Muscle of arm (tissue), 12 donors: ENCODE data around the gene MRPL12. TPM values are rescaled to one million over a fixed set of nuclear protein-coding genes. Genes with fewer than 3 reads are reported as not detected.
"Not testable (repeated sequence)": the region's sequence is repeated elsewhere in the genome, so short reads cannot be mapped to it uniquely, and the experiment has no call there.

ENCODE experiments used
- DNase-seq: peaks from one replicate; pipeline ENCODE4 v3.0.0-alpha.2; 2013
- polyA plus RNA-seq, 12 donors: library from polyadenylated mRNA; unstranded; fragments of 120-200 nt; gene quantifications; one replicate each; pipeline ENCODE4 v1.2.1, GENCODE V29; 2013; ENCODE audit not compliant: insufficient read length in 12 of 12

Gene MRPL12
- polyA plus RNA-seq, 12 donors: 28.6 to 123 (median 48.1) TPM; not detected in 1

- DNase-seq: no peak
These were observed 32.3 kb downstream of the MRPL12 start for GRCh38 chr17:81735264-81736102.

GRCh38 chr17:81737947-81738800 is 35.0 kb downstream of the MRPL12 start:
- no peak for DNase-seq

GRCh38 chr17:81738801-81739393 is 35.7 kb downstream of the MRPL12 start:
- no peak for DNase-seq

- DNase-seq: not testable (repeated sequence)
These were observed 36.4 kb downstream of the MRPL12 start for GRCh38 chr17:81739593-81739992.

GRCh38 chr17:81740395-81740961 is 37.3 kb downstream of the MRPL12 start:
- no peak for DNase-seq

GRCh38 chr17:81741049-81741593 is 38.0 kb downstream of the MRPL12 start:
- DNase-seq: no peak

- DNase-seq: no peak
These were observed 38.7 kb downstream of the MRPL12 start for GRCh38 chr17:81741594-81742452.

Other genes with a start within 250 kb of the MRPL12 start
- gene ACTG1, start 190.6 kb upstream of the MRPL12 start, polyA plus RNA-seq: 1,000 to 10,000 TPM in 9 of 12 donors, 100 to 1,000 TPM in 3; 527 to 2,520 (median 1,086) TPM
- 1 to 10 TPM in 10 of 12 donors, not detected in 2; 1.5 to 3.5 (median 2.4) TPM for gene FSCN2, start 175.0 kb upstream of the MRPL12 start, polyA plus RNA-seq
- 10 to 100 TPM in 11 of 12 donors, not detected in 1; 14.0 to 54.1 (median 18.0) TPM for gene FAAP100, start 151.0 kb upstream of the MRPL12 start, polyA plus RNA-seq
- 10 to 100 TPM in 11 of 12 donors, not detected in 1; 48.7 to 63.7 (median 58.9) TPM for gene NPLOC4, start 66.3 kb upstream of the MRPL12 start, polyA plus RNA-seq
- 1 to 10 TPM in 6 of 12 donors, under 1 TPM in 4, not detected in 2; 0.63 to 1.5 (median 1.0) TPM for gene TSPAN10, start 66.2 kb upstream of the MRPL12 start, polyA plus RNA-seq
- gene PDE6G, start 46.8 kb upstream of the MRPL12 start, polyA plus RNA-seq: 1 to 10 TPM in 10 of 12 donors, not detected in 2; 1.4 to 7.6 (median 3.1) TPM
- gene OXLD1, start 36.8 kb upstream of the MRPL12 start, polyA plus RNA-seq: 10 to 100 TPM in 3 of 12 donors, 1 to 10 TPM in 8, not detected in 1; 7.0 to 18.7 (median 8.1) TPM
- 10 to 100 TPM in 10 of 12 donors, 1 to 10 TPM in 1, not detected in 1; 9.3 to 23.9 (median 12.6) TPM for gene CCDC137, start 36.6 kb upstream of the MRPL12 start, polyA plus RNA-seq
- 10 to 100 TPM in 11 of 12 donors, not detected in 1; 21.2 to 39.2 (median 30.1) TPM for gene ARL16, start 19.6 kb upstream of the MRPL12 start, polyA plus RNA-seq
- 10 to 100 TPM in 11 of 12 donors, not detected in 1; 43.4 to 93.4 (median 50.8) TPM for gene HGS, start 19.4 kb upstream of the MRPL12 start, polyA plus RNA-seq
- 10 to 100 TPM in 1 of 12 donors, 1 to 10 TPM in 10, not detected in 1; 1.2 to 22.7 (median 2.9) TPM for gene SLC25A10, start 8.9 kb downstream of the MRPL12 start, polyA plus RNA-seq
- under 1 TPM in 4 of 12 donors, not detected in 8; 0.18 to 0.33 (median 0.22) TPM for gene GCGR, start 100.8 kb downstream of the MRPL12 start, polyA plus RNA-seq
- gene MCRIP1, start 129.9 kb downstream of the MRPL12 start, polyA plus RNA-seq: 100 to 1,000 TPM in 3 of 12 donors, 10 to 100 TPM in 8, not detected in 1; 73.5 to 264 (median 95.5) TPM
- 10 to 100 TPM in 11 of 12 donors, not detected in 1; 10.9 to 61.9 (median 26.1) TPM for gene PPP1R27, start 131.7 kb downstream of the MRPL12 start, polyA plus RNA-seq
- gene P4HB, start 157.2 kb downstream of the MRPL12 start, polyA plus RNA-seq: 100 to 1,000 TPM in 11 of 12 donors, not detected in 1; 346 to 655 (median 404) TPM
- gene ARHGDIA, start 168.0 kb downstream of the MRPL12 start, polyA plus RNA-seq: 100 to 1,000 TPM in 11 of 12 donors, not detected in 1; 114 to 310 (median 158) TPM
- 100 to 1,000 TPM in 1 of 12 donors, 10 to 100 TPM in 11; 45.6 to 887 (median 57.3) TPM for gene ALYREF, start 188.2 kb downstream of the MRPL12 start, polyA plus RNA-seq
- 100 to 1,000 TPM in 2 of 12 donors, 10 to 100 TPM in 9, not detected in 1; 52.4 to 123 (median 89.3) TPM for gene ANAPC11, start 188.4 kb downstream of the MRPL12 start, polyA plus RNA-seq
- gene NPB, start 198.9 kb downstream of the MRPL12 start, polyA plus RNA-seq: under 1 TPM in 10 of 12 donors, not detected in 2; 0.14 to 0.81 (median 0.49) TPM
- 10 to 100 TPM in 6 of 12 donors, 1 to 10 TPM in 5, not detected in 1; 8.1 to 17.0 (median 10.0) TPM for gene PCYT2, start 208.0 kb downstream of the MRPL12 start, polyA plus RNA-seq
- 10 to 100 TPM in 2 of 12 donors, 1 to 10 TPM in 9, not detected in 1; 4.1 to 15.8 (median 6.4) TPM for gene SIRT7, start 214.8 kb downstream of the MRPL12 start, polyA plus RNA-seq
- gene MAFG, start 224.4 kb downstream of the MRPL12 start, polyA plus RNA-seq: 10 to 100 TPM in 11 of 12 donors, not detected in 1; 11.0 to 17.4 (median 13.7) TPM
- 100 to 1,000 TPM in 1 of 12 donors, 10 to 100 TPM in 10, not detected in 1; 46.4 to 100 (median 58.3) TPM for gene PYCR1, start 233.9 kb downstream of the MRPL12 start, polyA plus RNA-seq
- gene MYADML2, start 243.9 kb downstream of the MRPL12 start, polyA plus RNA-seq: 10 to 100 TPM in 9 of 12 donors, 1 to 10 TPM in 2, not detected in 1; 6.0 to 35.9 (median 18.5) TPM